Right lobe of liver (tissue), 4 donors: ENCODE results near the gene MX1.

Source experiments
- POLR2A ChIP-seq: fragments of 450-650 bp; IDR thresholded peaks from one replicate; pipeline ENCODE4 v1.6.1; 2017; ENCODE audit warnings: antibody characterized with exemption, mild to moderate bottlenecking
- TF ChIP-seq, protein P1 (sequence below), 4 donors: fragments of 200-600 bp in 3 of 4; fragments of 450-650 bp in 1 of 4; IDR thresholded peaks; one replicate each; pipeline versions ENCODE4 v1.5.1 to v1.8.0; 2016 to 2022; ENCODE audit warnings: antibody characterized with exemption in 4 of 4, mild to moderate bottlenecking in 2 of 4
- donor health status: DM: no; HTN: no; CAD: no.
- donor health status: DM: no; HTN: no; CAD: no.
- donor health status: DM: no; HTN: yes; CAD: no.

DNA sequence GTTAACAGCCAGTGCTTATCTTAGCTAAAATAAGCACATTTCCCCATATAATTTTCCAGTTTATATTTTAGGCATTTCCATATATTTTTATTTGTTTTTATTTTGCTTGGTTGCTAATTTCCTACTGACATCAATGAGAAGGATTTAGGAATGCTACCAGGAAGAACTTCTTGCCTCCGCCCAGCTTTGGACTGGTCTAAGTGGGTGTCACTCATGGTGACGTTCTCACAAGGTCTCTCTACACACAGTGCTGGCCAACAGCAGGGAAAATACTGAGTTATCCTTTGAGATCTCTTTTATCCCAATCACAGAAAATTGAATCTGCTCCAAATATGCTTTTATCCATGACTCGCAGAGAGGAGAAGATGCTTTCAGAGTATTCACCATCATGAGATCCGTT lies 13.2 kb downstream of the MX1 start:
- TF ChIP-seq, protein P1, sequence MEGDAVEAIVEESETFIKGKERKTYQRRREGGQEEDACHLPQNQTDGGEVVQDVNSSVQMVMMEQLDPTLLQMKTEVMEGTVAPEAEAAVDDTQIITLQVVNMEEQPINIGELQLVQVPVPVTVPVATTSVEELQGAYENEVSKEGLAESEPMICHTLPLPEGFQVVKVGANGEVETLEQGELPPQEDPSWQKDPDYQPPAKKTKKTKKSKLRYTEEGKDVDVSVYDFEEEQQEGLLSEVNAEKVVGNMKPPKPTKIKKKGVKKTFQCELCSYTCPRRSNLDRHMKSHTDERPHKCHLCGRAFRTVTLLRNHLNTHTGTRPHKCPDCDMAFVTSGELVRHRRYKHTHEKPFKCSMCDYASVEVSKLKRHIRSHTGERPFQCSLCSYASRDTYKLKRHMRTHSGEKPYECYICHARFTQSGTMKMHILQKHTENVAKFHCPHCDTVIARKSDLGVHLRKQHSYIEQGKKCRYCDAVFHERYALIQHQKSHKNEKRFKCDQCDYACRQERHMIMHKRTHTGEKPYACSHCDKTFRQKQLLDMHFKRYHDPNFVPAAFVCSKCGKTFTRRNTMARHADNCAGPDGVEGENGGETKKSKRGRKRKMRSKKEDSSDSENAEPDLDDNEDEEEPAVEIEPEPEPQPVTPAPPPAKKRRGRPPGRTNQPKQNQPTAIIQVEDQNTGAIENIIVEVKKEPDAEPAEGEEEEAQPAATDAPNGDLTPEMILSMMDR (IDR thresholded peaks at IDR 0.05): no peak
- no peak for TF ChIP-seq POLR2A
